ENCODE data around the gene UGCG.
"Not testable (repeated sequence)": the region's sequence is repeated elsewhere in the genome, so short reads cannot be mapped to it uniquely, and the experiment has no call there.

UGCG gene

DNA sequence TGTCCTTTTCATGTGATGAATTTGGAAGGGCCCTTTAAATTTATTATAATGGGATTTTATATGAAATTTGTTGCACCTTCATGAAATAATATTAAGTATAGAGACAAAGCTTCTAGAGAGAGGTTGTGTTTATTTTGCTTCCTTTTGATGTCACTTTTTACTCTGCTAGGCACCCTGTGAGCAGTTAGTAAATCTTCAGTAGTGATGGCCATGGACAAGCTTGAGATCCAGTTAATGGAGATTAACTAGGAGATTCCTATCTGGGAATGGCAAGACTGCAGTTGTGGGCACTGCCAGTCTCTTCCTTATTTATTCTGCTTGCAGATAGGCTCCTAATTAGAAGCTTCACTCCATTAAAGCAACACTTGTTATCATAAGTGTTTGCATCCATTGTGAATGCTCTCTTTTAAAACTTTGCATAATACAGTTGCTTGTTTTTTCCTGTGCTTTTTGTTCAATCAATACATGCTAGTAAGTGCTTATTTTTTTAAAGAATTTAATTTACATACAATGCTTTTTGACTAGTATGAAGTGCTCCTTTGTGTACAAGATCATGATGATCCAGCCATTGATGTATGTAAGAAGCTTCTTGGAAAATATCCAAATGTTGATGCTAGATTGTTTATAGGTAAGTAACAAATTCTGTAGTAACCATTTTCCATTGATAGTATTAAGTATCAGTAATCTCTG, 25.9 kb downstream of the UGCG start:
- no peak for DNase-seq

DNA sequence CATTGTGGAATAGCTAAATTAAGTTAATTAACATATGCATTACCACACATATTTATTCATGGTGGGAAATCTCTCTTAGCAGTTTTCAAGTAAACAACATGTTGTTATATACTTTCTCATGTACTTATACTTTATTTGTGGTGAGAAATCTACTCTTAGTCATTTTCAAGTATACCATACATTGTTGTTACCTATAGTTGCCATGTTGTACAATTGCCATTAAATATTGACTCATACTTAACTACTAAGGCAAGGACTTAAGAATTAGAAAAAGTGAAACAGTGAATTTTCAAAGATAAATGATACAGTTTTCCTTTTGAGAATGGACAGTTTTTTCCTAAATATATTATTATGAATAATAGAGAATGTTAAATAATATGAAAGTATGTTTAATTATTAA, 27.7 kb downstream of the UGCG start:
- no peak for DNase-seq

DNA sequence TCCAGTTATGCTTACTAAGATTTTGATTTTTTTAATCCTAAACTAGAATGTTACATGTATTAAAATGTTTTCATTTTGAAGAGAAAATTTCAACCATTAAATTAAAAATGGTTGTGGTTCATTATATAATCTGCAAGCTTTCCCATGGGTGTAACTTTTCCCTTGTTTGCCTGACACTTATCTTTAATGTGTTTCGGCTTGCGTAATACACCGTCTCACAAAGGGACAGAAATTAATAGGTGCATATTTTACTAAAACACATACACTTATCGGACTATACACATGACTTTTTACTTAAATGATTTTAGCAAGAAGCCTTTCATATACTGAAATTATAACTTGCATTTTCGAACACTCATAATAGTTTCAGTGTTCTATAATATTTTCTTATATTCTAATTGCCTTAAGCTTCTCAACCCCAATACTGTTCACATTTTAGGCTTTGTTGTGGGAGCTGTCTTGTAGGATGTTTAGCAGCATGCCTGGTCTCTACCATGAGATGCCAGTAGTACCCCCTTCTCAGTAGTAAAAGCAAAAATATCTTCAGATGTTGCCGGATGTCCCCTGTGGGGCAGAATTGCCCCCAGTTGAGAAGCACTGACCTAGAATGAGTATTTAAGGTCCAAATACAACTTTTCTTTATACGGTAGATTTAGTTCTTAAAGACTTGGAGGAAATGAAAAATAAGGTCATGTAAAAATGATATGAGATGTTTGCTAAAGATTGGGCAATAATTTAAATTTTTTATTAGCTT, 28.6 kb downstream of the UGCG start:
- DNase-seq, result no peak

DNA sequence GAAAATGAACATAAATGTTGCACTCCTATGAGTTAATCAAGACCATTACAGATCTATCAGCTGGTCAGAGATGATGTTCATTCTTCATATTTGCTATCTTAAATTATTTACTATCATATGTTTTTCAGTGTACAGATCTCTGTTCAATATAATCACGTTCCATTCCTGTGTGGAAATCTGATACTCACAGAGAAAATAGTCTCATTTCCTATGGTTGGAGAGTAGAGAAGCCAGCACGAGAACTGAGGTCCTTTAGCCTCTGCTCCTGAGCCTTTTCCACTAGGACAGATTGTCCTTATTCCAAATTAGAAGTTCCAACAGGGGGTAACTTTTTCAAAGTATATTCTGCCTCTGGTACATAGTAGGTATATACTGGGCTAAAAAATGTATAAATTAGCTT, 29.2 kb downstream of the UGCG start:
- no peak for DNase-seq

DNA sequence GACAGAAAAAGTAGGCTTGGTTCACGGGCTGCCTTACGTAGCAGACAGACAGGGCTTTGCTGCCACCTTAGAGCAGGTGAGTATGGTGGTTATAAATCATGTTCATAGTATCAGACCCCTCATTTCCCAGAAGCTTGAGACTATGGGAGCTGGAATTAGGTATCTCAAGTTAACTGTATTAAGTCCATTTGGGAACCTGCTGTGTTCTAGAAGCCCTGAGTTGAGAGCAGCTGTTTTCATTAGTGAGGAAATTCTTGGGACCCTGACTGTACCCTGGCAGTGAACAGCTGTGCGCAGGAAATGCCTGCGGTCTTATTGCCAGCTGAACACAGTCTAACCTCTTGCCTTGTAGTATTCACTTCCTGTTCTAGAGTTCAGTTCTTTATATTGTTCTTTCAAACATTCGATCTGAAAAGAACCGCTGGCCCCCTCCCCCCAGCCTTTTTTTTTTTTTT, 29.8 kb downstream of the UGCG start:
- DNase-seq, result peak; percentile 76

DNA sequence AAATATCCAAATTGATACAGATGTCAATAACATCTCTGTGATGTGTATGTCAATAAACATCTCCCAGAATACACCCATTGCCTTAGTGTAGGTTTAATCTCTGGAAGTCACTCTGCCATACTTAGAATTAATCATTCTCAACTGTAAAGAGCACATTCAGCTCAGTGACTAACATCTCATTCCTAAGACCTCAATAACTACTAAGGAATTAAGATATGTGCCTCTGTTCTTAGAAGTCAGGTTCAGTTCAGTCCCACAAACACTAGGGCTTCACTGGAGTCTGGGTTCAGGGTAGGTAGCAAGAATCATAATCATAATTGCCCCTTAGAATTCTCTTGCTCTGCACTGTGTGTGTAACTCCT, 31.7 kb downstream of the UGCG start:
- DNase-seq, result no peak

DNA sequence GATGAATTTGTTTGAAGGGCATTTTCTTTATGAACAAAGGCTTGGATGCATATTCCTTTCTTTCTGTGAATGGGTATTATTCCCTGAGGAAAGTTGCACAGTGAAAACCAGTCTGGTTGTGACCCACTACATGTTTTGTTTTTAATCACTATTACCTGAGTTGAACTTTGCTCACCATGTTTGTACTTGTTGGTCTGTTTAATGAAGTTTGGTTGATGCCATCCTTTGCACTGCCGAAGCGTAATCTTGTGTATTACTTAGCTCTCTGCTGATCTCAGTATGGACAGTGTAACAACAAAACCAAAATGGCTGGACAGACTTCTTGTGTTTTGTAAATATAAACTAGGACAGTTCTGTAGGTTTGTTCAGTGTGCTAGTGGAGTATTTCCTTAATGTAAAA, 38.1 kb downstream of the UGCG start:
- DNase-seq, result no peak

DNA sequence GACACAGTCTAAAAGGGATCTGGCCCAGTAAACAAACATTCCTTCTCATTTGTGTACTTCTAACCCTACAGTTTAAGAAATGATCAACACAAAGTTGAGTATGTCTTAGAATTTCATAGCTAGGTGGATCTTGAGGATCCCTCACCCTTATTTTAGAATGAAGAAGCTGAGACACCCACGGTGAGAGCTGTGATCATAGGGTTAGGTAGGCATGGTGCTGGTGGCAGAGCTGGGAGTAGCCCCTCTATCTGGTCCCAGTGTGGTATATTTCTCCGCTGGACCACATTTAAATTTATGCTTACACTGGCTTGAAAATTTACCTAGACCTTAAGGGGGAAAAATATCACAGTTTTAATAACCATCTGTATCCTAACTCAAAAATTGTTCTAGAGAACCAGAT, 39.8 kb downstream of the UGCG start:
- no peak for DNase-seq

DNA sequence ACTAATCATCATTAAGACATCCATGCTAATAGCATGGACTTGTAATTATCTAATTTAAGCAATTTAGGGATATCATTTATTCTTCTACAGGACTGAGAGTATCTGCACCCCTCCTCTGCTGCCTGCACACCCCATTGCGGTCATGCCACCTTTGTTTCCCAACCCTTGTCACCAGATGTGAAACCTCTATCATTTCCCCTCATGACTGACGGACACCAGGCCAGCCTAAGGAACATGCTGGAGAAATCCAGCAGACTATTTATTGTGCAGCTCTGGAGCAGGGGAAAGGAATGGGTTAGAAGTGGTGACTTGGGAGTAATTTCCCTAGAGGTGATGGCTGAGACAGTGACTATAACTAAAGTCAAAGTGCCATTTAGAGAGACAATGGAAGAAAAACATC, 40.7 kb downstream of the UGCG start:
- DNase-seq, result no peak

DNA sequence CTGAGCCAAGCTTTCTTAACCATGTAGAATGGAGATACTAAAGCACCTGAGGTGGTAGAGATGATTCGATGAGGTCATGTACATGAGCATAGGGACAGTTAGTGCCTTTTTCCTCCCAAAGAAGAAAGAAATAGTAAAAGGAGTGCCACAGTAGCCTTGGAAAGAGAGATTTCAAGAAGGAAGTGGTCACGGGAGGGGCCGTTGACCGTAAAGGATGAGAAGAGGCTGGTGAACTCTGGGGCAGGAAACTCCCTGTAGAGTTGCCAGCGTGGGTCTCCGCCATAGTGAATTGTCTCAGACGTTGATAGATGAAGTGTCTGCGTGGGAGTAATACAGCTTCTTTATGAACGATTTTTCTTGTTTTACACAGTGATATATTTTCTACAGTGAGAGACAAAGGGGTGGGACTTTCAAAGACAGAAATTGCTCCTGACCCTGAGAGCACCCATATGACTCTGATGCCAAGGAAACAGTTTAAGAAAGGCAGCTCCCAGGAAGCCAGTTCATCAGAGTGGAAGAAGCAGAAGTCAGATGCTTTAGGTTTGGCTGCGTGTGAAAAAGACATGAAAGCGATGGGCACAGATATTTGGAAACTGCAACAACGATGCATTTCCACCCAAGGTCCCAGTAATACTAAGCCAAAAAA, 41.3 kb downstream of the UGCG start:
- DNase-seq, result peak; percentile 69

DNA sequence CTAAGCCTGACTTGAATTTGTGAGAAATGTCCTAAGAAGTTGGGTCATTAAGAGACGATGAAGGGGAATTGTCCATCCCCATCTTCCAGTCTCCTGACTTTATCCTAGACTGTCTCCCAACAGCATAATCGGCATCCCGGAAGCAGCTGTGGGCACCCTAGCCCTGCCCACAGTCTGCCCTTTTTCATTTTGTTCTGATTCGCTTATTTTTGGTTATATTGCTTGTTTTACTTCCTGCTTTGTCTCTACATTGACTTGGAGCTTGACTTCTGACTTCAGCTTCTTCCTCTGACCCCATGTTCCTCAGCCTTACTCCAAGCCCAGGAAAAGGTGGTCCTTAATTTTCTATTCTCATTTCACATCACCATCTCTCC, 41.8 kb downstream of the UGCG start:
- DNase-seq, result no peak

DNA sequence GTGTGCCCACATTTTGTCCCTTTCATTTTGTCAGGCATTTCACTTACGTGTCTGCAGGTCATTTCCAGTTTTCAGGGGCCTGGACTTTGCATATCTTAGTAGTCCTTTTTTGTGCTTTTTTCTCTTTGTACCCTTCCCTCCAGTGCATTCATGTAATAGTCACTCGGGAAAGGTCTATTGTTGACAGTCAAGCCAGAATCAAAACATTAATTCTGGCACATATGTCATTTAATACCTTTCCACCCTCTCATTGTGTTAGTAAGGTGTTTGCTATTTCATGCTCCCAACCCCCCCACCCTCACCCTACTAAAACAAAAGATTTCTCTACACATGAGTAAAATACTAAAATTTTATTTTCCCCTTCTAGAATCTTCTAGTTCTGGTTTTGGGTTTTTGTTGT, 42.7 kb downstream of the UGCG start:
- no peak for DNase-seq

DNA sequence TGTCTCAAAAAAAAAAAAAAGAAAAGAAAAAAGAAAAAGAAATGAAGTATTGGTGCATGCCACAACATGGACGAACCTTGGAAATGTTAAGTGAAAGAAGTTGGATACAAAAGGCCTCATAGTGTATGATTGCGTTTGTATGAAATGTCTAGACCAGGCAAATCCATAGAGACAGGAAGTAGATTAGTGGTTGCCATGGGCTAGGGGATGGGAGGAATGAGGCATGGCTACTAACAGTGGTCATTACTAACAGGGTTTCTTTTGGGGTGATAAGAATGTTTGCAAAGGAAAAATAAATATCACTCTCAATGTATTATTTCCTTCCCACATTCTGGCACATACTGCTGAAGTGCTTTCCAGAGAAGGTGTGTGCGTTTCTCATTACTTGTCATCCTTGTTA, 44.1 kb downstream of the UGCG start:
- DNase-seq, result no peak

DNA sequence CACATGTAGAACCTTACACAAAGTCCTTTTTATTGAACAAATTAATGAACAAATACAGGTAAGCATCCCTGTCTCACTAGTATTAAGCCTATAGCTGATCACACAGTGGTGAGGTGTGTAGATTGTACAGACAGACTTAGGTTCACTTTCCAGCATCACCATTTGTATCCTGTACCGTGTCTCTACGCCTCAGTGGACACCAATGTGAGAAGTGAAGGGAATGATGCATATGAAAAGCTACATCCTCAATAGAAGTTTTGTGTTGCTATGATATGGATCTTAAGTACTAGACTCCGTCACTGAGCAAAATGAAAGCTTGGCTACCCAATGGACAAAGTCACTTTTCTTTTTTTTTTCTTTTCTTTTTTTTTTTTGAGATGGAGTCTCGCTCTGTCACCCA, 46.6 kb downstream of the UGCG start:
- no peak for DNase-seq

DNA sequence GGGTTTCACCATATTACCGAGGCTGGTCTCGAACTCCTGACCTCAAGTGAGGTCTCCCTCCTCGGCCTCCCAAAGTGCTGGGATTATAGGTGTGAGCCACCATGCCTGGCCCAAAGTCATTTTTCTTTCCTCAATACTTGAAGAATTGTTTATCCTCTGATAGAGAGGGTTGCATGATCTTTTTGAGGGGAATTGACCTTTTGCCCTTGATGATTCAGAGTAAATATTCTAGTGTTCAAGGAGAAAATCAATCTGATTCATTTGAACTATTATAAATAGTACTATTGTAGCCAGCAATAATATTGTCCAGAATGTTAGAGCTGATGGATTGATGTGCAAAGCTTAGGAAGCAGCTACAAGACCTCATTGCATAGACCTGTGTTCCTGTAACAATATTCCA, 47.1 kb downstream of the UGCG start:
- DNase-seq, result no peak

DNA sequence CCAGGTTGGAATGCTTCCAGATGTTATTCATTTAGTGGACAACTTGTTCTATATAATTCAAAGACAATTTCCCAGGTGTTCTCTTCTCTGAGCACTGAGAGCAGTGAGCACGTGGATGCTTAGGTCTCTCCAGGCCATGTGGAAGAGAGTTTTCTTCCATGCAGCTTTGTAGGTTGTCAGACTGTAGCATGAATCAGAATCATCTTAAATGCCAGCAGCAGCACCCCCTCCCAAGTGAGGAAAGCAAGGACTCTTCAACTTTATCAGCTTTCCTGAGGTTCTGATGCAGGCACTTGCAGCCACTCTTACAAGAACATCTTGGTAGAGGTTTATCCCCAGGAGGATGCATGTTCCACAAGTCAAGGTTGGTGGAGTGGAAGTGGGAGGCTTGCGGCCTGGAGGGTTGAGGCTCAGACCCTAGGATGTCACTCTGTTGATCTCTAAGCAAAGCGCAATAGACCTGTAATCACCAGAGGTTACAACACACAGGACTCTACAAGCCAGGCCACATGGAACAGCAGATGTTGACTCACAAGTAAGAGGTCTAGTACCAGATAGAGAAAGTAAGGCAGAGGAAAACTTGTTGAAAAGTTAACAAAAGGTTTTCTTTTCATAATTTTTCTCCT, 47.7 kb downstream of the UGCG start:
- no peak for DNase-seq

DNA sequence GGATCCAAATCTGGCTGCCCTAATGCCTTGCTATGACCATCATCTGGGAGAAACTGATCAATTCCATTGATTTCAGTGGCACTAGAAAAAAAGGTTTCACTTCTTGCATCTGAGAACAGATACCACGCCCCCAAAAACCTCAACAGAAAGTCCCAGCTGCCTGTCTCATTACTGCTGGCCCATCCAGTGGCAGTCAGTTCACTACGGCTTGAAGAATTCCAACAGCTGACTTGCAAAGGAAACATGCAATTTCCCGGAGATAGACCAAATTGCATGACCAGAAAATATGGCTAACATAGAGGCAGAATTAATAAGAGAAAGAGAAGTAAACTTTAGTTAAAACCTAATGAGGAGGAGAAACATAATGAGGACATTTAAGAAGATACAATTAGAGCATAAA, 48.6 kb downstream of the UGCG start:
- peak; percentile 34 for DNase-seq

DNA sequence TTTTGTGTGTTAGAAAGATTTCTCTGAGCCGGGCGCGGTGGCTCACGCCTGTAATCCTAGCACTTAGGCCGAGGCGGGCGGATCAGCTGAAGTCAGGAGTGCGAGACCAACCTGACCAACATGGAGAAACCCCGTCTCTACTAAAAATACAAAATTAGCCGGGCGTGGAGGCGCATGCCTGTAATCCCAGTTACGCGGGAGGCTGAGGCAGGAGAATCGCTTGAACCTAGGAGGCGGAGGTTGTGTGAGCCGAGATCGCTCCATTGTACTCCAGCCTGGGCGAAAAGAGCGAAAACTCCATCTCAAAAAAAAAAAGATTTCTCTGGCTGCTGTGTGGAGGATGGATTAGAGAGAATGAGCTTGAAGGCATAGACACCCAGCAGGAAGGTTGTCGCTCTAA, 51.5 kb downstream of the UGCG start:
- not testable (repeated sequence) for DNase-seq

DNA sequence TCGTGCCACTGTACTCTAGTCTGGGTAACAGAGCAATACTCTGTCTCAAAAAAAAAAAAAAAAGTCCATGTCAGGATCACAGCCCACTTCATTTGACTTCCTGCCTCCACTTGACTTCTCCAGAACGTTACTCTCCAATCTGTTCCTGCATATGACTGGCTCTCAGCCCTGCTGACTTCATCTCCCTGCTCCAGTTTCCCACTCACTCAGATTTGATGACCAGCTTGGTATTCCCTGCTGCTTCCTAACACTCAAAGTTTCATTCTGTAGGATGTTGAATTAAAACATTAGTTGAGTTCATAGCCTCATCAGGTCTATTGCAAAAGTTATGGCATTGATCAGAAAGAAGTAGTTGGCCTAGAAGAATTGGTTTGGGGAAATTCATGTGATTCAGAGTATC, 52.3 kb downstream of the UGCG start:
- no peak for DNase-seq

DNA sequence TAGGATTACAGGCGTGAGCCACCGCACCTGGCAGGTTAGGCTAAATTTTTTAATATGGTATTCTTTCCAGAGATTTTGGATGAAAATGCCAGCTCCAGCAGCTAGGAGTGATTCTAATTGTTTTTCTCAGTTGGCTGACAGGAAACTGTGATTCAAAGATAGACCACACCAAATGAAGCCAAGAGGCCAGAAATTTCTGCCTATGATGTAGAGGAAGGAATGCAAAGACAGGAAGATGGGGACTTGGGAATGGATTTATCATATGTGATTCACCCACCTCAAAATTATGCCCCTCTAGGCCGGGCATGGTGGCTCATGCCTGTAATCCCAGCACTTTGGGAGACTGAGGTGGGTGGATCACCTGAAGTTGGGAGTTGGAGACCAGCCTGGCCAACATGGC, 53.3 kb downstream of the UGCG start:
- no peak for DNase-seq

DNA sequence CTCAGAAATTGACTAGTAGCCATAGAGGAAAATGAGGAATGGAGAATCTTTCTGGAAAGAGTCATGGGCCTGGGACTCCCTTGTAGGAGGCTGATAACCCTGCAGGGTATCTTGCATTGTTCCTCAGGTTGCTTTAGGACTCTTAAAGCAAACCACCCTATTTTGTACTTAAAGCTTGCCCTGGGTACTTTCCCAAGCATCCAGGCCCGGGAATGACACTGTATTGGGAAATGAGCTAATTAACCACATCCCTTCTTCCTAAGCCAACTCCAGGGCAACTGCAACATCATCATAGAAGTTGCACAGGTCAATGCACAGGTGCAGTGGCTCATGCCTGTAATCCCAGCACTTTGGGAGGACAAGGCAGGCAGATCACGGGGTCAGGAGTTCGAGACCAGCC, 55.9 kb downstream of the UGCG start:
- no peak for DNase-seq

DNA sequence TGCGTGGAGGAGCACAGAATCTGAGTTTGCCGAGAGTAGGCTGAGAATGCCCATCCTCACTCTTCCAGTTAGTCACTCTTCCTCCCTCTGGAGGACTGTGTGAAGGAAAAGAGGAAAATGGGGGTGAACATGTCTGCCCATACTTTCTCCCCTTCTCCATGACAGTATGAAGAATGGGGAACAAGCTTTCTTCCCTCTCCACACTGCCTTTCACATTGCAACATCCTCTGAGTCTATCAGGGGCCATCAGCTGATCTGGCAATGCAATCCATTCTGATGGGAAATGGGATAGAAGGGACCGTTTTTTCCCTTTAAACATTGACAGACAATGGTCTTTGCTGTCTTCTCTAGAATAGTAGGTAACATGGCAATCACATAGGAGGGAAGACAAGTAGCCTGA, 56.8 kb downstream of the UGCG start:
- no peak for DNase-seq

DNA sequence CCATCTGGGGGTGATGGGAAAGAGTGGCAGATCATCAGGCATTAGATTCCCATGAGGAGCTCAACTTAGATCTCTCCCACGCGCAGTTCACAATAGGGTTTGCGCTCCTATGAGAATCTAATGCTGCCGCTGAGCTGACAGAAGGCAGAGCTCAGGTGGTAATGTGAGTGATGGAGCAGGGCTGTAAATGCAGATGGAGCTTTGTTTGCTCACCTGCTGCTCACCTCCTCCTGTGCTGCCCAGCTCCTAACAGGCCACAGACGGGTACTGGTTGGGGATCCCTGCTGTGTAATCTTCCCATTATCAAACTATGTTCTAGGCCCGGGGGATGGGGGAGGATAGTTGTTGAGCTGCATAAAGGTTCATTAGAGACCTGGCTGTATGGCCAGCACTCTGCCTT, 58.4 kb downstream of the UGCG start:
- no peak for DNase-seq

Measured in CD4-positive, alpha-beta T cell treated with Interleukin-17A for 1 hour (primary cell).